ENCODE data around the gene HPS4.
A peak's percentile ranks its signal among the peaks of the same experiment; 100 is the strongest.

Gene HPS4

DNA sequence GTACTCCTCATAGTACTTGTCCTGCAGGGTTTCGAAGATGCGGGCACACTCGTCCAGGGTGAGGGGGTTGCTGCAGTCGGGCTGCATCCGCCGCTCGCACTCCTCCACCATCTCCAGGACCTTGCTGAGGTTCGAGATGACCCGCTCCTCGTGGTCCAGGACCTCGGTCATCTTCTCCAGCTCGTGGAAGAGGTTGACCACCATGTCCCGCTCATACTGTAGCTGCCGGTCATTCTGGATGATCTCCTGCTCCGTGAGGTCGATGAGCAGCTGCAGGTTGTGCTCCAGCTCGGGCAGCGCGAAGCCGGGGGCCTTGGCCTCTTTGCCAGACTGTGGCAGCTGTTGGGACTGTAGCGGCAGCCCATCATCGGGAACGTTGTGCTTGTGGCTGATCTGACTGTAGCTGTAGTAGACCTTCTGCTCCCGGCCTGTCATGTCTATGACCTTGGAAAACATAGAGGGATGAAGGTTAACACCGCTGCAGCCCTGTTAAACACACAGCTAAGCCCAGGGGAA, 15.7 kb upstream of the HPS4 start:
- DNase-seq: no peak

GRCh38 chr22:26496456-26496855, 12.9 kb upstream of the HPS4 start:
- no peak for DNase-seq

DNA sequence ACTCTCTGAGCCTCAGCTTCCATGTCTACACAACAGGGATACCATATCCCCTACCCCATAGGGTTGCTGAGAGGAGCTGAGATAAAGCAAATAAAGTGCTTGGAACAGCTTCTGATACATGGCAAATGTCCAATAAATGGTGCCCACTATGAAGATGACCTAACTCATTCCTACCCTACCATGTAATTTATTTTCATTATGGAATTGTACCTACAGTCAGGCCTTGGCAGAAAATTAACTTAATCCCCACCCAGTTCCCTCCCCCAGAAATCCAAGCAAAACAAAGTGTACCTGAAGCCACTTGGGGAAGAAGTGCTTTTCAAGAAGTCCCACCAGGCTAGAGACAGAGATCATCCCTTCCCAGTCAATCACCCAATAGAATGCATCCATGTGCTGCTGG, 10.9 kb upstream of the HPS4 start:
- DNase-seq: no peak

DNA sequence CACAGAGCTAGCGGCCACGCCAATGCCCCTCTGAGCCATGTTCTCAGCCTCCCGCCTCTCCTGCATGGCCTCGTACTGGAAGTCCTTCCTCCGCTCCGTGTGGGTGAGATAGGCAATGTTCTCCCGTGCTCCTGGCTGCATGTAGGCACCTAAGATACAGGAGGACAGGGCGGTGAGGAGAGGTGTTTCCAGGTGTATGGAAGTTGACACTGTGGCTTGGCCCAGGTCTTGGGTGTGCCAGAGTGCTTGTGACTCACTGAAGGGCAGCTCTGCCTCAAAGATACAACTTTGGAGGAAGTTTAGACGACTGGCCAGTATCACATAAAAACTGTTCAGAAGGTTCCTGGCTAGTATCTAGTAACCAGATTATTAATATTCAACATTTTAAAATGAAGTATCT, 8.6 kb upstream of the HPS4 start:
- DNase-seq: no peak

DNA sequence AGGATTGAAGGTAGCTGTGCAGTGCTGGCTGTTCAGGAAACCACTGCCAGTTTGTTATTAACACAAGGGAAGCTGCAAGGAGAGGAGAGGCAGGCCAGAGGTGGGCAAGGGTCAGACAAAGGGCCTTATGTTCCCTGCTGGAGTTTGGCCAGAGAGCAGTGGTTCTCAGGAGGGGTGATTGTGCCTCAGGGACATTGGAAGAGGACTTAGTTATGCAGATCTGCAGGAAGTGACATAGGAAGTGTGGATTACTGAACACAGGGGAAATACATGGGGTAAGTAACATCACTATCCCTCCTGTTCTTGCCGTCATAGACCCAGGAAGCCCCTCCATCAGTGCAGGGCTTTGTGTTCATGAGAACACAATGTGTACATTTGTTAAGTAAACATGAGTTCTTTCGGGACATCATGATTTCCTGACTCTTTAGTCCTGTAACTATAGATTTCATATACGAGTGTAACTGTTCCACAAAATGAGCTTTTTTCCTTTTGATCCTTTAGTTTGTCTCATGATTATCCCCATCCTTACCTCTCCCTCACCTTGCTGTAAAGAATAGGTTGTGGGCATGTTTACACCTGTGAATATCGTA, 6.0 kb upstream of the HPS4 start:
- no peak for DNase-seq

- no peak for DNase-seq
These were observed 4.4 kb upstream of the HPS4 start for GRCh38 chr22:26487996-26488395.

GRCh38 chr22:26486394-26486793, 2.8 kb upstream of the HPS4 start:
- no peak for DNase-seq

DNA sequence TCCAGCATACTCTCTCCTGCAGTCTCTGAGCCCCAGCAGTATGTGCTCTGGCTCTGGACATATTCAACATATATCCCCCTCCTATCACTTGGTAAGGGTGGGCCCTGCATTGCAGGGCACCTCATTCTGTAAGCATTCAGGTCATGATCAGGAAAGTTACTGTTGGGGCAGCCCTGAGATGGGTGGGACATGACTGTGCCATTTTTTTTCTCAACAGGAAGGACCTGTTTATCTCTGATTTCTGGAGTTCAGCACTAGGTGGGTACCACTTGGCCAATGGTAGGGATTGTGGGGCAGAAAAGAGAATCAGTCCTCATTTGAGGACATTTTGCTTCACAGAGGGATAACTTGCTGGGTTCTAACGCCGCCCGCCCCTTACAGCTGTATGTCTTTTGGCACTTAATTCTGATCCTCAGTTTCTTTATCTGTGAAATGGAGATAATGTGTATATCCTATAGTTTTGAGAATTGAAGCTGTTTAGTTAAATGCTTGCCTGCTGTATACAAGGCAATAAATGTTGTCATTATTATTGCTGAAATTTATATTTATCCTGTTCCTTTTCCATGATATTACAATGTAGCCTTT, 2.3 kb upstream of the HPS4 start:
- no peak for DNase-seq

DNA sequence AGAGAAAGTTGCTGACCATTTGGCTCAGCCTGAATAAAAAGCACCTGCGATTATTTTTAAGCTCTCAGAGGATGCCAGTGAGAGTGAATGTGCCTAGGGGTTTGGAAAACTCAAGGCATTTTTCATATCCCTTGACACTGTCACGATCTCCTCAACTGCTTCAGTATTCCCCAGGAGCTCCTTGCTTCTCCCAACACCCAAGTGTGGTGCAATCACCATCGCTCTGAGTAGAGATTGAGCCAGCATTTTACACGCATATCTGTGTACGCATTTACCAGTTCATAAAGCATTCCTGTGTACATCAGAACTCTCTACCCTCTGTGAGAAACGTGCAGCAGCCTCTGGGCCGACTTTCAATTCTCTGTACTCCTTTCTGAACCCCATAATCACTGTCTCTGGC, 1.4 kb upstream of the HPS4 start:
- DNase-seq: no peak

DNA sequence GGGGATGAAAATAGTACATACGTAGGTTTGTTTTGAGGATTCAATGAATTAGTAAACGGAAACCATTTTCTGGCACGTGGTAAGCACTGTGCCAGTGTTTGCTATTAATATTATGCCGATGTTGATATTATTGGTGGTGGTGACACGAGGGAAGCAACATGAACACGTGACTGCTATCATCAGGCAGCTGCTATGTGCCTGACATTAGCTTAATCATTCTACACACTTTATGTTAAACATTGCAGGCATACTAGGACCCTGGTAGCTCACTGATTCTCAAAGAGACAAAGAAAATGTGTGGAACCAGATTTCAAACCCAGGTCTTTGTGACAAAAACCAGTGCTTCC, 750 bp upstream of the HPS4 start:
- no peak for DNase-seq

GRCh38 chr22:26483043-26483438, 542 bp downstream of the HPS4 start:
- no peak for DNase-seq

- DNase-seq: no peak
These were observed 1.4 kb downstream of the HPS4 start for GRCh38 chr22:26482161-26482560.

DNA sequence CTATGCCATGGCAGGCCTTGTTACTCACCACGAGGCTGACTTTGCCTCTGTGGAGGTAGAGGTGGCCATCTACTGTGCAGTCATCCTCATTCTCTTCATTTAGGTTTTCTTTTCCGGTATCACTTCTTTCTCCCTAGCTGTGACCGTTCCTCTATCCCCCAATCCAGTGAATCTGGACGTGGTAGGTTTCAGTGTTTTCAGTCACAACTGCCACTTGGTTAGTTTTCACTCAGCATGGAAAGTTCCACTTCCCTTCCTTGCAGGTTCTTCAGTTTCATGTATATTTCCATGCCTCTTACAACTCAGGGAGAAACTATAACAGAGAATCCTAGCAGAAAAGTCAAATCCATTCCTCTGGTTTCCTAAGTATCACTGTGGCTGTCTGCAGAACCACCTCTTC, 1.9 kb downstream of the HPS4 start:
- DNase-seq: no peak

DNA sequence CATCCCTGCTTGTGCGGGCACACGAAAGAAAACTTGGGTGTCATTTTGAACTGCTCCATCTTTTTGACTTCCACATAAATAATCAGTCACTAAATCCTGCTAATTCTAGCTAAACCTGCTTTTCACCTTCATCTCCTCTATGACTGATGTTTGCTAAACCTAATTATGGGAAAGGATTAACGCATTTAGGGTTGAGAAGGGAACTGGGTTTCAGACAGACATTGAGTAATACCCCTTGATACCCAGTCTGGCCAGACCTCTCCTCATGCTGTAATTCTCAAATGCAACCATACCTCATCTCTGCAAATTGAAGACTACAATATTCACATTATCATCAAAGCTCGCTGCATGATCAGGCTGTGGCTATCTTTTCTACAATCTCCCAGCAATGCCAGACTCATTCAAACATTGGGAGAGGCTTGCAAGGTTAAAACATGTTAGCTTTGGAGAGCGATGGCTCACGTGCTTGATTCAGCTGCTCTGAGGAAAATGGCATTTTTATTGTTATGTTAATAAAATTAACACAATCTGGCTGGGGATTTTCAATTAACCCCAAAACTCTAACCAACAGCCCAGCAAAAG, 2.4 kb downstream of the HPS4 start:
- no peak for DNase-seq

- no peak for DNase-seq
These were observed 3.0 kb downstream of the HPS4 start for GRCh38 chr22:26480611-26480932.

- DNase-seq: no peak
These were observed 3.6 kb downstream of the HPS4 start for GRCh38 chr22:26479792-26480610.

DNA sequence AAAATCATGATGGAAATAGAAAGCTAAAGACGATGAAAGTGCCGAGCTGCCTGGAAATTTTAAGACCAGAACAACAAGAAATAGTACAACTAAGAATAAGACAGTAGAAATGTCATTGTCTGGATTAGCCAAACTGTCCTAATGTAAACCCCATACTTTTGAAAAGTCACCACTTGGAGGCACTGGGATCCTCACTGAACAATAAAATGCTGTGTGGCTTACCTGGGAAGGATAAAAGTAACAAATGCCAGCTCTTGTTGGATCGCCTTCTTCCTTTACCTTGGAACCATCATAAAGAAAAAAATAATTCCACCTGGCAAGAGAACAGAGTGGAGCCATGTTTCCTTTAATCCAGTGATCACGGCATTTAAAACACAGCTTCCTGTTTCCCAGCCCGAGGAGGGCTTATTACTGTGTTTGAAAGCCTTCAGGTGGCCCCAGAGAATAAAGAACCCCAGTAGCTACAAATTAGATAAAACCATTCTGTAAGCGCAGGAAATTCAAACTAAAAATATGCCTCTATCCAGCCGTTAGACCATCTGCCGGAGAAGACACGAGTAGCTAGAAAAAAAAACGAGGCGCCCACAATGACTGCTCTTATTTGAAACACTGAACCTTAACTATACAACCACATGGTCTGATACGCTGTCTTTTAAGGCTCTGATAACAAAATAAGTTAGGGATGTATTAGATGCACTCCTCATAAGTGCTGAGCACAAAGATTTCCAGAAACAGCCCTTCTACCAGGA, 4.4 kb downstream of the HPS4 start:
- peak in 1 of 56 donors; percentile 19 for DNase-seq

DNA sequence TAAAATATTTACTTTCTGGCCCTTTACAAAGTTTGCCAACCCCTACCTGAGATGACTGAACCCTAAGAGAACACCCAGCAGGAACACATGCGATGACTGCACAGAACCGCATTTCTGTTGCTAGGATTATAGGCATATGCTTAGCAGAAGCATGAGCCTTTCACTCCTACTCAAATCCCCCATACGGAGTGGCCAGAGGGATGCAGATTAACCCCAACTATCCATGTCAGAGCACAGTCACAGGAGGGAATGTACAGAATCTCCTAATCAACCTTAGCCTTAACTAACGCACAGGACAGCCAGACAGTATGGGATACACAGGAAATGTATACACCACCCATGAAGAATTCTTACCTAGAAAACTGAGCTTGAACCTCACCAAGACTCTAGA, 6.2 kb downstream of the HPS4 start:
- DNase-seq: no peak

DNA sequence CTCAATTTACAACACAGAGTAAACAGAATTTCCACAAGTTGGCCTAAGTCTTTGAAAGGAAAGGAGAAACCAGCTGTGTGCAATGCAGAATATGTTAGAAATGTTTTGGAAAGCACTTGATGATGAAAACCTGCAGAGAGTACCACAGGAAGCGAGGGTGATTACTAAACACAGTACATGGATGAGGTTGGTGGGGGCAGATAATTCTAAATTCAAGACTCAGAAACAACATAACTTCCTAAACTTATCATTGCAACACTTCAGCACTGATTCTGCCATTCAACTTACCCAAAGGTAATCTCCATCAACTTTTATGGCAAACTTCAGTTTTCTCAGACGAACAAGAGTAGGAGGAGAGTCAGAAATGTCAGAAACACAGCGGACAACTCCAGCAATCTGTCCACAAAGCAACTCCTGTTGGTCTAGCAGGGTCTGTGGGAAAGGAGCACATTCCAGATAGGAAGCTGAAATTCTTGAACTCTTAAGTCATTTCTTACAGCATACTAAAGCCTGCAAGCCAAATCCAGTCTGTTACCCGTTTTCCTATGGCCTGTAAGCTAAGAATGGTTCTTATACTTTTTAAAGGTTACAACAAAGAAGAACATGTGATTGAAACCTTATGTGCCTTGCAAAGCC, 6.8 kb downstream of the HPS4 start:
- DNase-seq: no peak

DNA sequence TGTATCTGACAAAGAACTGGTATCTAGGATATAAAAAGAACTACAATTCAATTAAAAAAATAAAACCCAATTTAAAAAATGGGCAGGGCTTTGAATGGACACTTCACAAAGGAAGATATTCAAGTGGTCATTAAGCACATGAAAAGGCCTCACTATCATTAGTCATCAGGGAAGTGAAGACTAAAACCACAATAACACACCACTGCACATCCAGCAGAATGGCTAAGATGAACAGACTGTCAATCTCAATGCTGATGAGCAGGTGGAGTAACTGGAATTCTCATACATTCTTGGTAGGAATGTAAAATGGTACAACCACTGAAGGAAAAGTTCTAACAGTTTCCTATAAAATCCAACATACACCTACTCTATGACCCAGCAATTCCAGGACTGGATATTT, 8.9 kb downstream of the HPS4 start:
- no peak for DNase-seq

DNA sequence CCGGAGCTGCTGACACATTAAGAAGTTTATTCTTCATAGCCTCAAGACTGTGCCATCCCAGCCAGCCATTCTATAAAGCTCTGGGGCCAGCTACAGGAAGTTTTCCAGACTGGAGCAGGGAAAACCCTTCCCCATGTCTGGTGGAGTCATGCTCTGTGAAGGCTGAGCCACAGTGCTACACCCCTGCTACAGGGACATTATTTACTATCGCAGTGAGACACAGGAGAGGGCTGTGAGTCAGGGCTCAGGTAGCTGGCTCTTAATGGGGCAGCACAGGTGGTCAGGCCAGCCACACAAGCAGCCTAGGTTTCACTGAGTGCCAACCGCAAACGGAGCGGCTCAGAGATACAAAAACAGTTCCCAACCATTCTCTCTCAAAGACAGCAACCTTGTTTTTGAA, 12.1 kb downstream of the HPS4 start:
- DNase-seq: no peak

GRCh38 chr22:26470807-26471206, 12.8 kb downstream of the HPS4 start:
- DNase-seq: no peak
